Muscle layer of colon (tissue), 2 donors: ENCODE measurements around the gene CNKSR3.

Experiments
- H3K27ac ChIP-seq: one replicate; pipeline ENCODE4 v1.7.0; 2013; ENCODE audit warnings: low read depth, mild to moderate bottlenecking, low read length, moderate library complexity
- H3K27me3 ChIP-seq, 2 donors: one replicate each; pipeline ENCODE4 v1.7.0; 2013; ENCODE audit warnings: low read length in 2 of 2, mild to moderate bottlenecking in 2 of 2; ENCODE audit not compliant: insufficient read depth in 2 of 2, control insufficient read depth in 1 of 2
- H3K36me3 ChIP-seq: one replicate; pipeline ENCODE4 v1.7.0; 2013; ENCODE audit warnings: mild to moderate bottlenecking, low read length; ENCODE audit not compliant: insufficient read depth
- H3K4me1 ChIP-seq: one replicate; pipeline ENCODE4 v1.7.0; 2013; ENCODE audit warnings: mild to moderate bottlenecking, low read length; ENCODE audit not compliant: insufficient read depth
- H3K4me3 ChIP-seq, 2 donors: one replicate each; pipeline ENCODE4 v1.7.0; 2013; ENCODE audit warnings: low read length in 2 of 2, low read depth in 1 of 2, mild to moderate bottlenecking in 1 of 2, moderate library complexity in 1 of 2
- H3K9ac ChIP-seq: one replicate; pipeline ENCODE4 v1.7.0; 2013; ENCODE audit warnings: low read length
- H3K9me3 ChIP-seq: one replicate; pipeline ENCODE4 v1.7.0; 2013; ENCODE audit warnings: mild to moderate bottlenecking, low read length
- donor health status: abdominal sarcoma.
- donor health status: Adenocarcinoma of cecum.

Gene CNKSR3

GRCh38 chr6:154352898-154353585, 157.4 kb downstream of the CNKSR3 start:
- H3K9me3 ChIP-seq, result no peaks in the 10 kb centered on the region
- no peak overlapping the region for H3K4me3 ChIP-seq
- H3K4me1 ChIP-seq, result peaks cover 3% of the 10 kb centered on the region
- H3K36me3 ChIP-seq, result no peaks in the 10 kb centered on the region
- no peaks in the 10 kb centered on the region for H3K27me3 ChIP-seq
- no peak overlapping the region for H3K27ac ChIP-seq
- H3K9ac ChIP-seq, result no peak overlapping the region

- no peak overlapping the region for H3K27ac ChIP-seq
- H3K9ac ChIP-seq, result no peak overlapping the region
- H3K36me3 ChIP-seq, result no peaks in the 10 kb centered on the region
- no peaks in the 10 kb centered on the region for H3K9me3 ChIP-seq
- no peaks in the 10 kb centered on the region for H3K27me3 ChIP-seq
- peaks cover 3% of the 10 kb centered on the region for H3K4me1 ChIP-seq
- no peak overlapping the region for H3K4me3 ChIP-seq
Observed at GRCh38 chr6:154350293-154350692, 160.2 kb downstream of the CNKSR3 start.

GRCh38 chr6:154347981-154348380, 162.5 kb downstream of the CNKSR3 start:
- H3K27ac ChIP-seq, result no peak overlapping the region
- H3K4me3 ChIP-seq, result no peak overlapping the region
- H3K4me1 ChIP-seq, result no peaks in the 10 kb centered on the region
- H3K9ac ChIP-seq, result no peak overlapping the region
- H3K9me3 ChIP-seq, result no peaks in the 10 kb centered on the region
- no peaks in the 10 kb centered on the region for H3K27me3 ChIP-seq
- H3K36me3 ChIP-seq, result no peaks in the 10 kb centered on the region

DNA sequence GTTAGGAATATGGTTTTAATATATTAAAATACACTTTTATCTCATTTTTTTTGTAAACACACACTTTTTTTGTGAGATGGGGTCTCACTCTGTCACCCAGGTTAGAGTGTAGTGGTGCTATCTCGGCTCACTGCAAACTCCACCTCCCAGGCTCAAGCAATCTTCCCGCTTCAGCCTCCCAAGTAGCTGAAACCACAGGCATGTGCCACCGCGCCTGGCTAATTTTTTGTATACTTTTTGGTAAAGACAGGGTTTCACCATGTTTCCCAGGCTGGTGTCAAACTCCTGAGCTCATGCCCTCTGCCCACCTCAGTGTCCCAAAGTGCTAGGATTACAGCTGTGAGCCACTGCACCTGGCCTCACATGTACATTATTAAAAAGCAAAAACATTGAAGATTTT, 164.7 kb downstream of the CNKSR3 start:
- no peaks in the 10 kb centered on the region for H3K27me3 ChIP-seq
- no peak overlapping the region for H3K4me3 ChIP-seq
- no peak overlapping the region for H3K27ac ChIP-seq
- H3K9ac ChIP-seq, result no peak overlapping the region
- no peaks in the 10 kb centered on the region for H3K36me3 ChIP-seq
- peaks cover 3% of the 10 kb centered on the region for H3K4me1 ChIP-seq
- no peaks in the 10 kb centered on the region for H3K9me3 ChIP-seq

- H3K9me3 ChIP-seq, result no peaks in the 10 kb centered on the region
- H3K4me1 ChIP-seq, result peaks cover 3% of the 10 kb centered on the region
- H3K4me3 ChIP-seq, result no peak overlapping the region
- H3K27ac ChIP-seq, result no peak overlapping the region
- no peak overlapping the region for H3K9ac ChIP-seq
- H3K27me3 ChIP-seq, result no peaks in the 10 kb centered on the region
- no peaks in the 10 kb centered on the region for H3K36me3 ChIP-seq
Observed at GRCh38 chr6:154343473-154344308, 166.8 kb downstream of the CNKSR3 start.

- Histone ChIP-seq H3K9me3 (no peaks in the 10 kb centered on the region), H3K9ac (no peak overlapping the region), H3K27ac (no peak overlapping the region), H3K36me3 (no peaks in the 10 kb centered on the region), H3K4me1 (peaks cover 3% of the 10 kb centered on the region), H3K4me3 (no peak overlapping the region), H3K27me3 (no peaks in the 10 kb centered on the region)
Observed at GRCh38 chr6:154341871-154342270, 168.6 kb downstream of the CNKSR3 start.

GRCh38 chr6:154341336-154341735, 169.1 kb downstream of the CNKSR3 start:
- Histone ChIP-seq H3K9me3 (no peaks in the 10 kb centered on the region), H3K4me1 (peaks cover 3% of the 10 kb centered on the region), H3K36me3 (no peaks in the 10 kb centered on the region), H3K9ac (no peak overlapping the region), H3K4me3 (no peak overlapping the region), H3K27ac (no peak overlapping the region), H3K27me3 (no peaks in the 10 kb centered on the region)
